ENCODE data around the gene CEND1. TPM values are rescaled to one million over a fixed set of nuclear protein-coding genes. Genes with fewer than 3 reads are reported as not detected.

Gene CEND1
- total and polyA plus RNA-seq, 2 of the 13 experiments (the other 11 are each of a cell fraction or from before 2014, with no cell fraction given) = not detected

DNA sequence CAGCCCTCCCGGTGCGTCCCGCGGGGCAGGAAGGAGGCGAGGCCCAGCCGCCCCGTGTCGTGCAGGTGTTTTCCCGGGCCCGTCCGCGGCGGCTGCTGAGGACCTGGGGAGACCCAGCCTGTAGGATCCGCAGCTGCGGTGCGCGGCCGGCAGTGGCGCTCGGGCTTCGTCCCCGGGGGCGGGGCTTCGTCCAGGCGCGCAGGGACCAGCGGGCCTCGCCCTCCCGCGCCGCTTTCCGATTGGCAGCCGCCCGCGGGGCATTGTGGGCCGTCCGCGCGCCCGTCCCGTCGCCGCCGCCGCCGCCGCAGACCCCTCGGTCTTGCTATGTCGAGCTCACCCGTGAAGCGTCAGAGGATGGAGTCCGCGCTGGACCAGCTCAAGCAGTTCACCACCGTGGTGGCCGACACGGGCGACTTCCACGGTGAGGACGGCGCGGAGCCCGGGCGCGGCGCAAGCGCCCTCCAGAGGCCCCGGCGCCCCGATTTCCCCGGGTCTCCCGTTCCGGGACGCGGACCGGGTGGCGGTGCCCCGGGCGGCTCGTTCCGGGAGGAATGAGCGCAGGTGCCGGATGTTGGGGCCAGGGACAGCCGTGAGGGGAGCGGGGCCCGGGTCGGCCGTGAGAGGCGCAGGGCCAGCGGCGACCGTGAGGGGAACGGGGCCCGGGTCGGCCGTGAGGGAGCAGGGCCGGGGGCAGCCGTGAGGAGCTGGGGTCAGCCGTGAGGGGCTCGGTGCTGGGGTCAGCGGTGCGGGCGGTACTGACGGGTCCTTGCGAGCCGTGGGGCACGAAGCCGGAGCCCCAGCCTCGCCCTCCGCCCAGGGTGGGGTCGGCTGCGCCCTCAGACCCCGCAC lies 42.5 kb downstream of the CEND1 start, which contains the start of gene TALDO1 (continued):
- TF ChIP-seq SP5 (CRISPR knock-in tag; IDR thresholded peaks at IDR 0.05; ENCODE audit: borderline replicate concordance, low read depth) (no peak), HCFC1 (IDR thresholded peaks at IDR 0.05; ENCODE audit: low read depth, low read length) (no peak), RBM22 (optimal IDR thresholded peaks at IDR 0.05; ENCODE audit: low read length) (no peak), GABPB1 (CRISPR knock-in tag; IDR thresholded peaks at IDR 0.05) (peak; percentile 63), SAFB2 (CRISPR knock-in tag; IDR thresholded peaks at IDR 0.05; ENCODE audit: borderline replicate concordance, low read depth) (peak; percentile 51; the same call in 1 of the 2 replicates), IRF1 (CRISPR knock-in tag; IDR thresholded peaks at IDR 0.05; ENCODE audit: low read depth) (no peak), ZNF382 (CRISPR knock-in tag; IDR thresholded peaks at IDR 0.05; ENCODE audit: borderline replicate concordance) (no peak), KDM5A (IDR thresholded peaks at IDR 0.05; ENCODE audit: borderline replicate concordance, low read length) (peak; percentile 56), ZNF737 (CRISPR knock-in tag; IDR thresholded peaks at IDR 0.05; ENCODE audit: borderline replicate concordance) (no peak), PHF21A (CRISPR knock-in tag; IDR thresholded peaks at IDR 0.05) (peak; percentile 66), ZNF768 (CRISPR knock-in tag; IDR thresholded peaks at IDR 0.05) (0 out of 2 replicates have a peak, but pooled peaks have one; percentile 13), HOXA5 (CRISPR knock-in tag; IDR thresholded peaks at IDR 0.05) (no peak), FOSL2 (CRISPR knock-in tag; IDR thresholded peaks at IDR 0.05) (peak; percentile 5; the same call in 1 of the 2 replicates), JUN (CRISPR knock-in tag; IDR thresholded peaks at IDR 0.05) (no peak), ZFP1 (CRISPR knock-in tag; IDR thresholded peaks at IDR 0.05) (no peak), MTF1 (CRISPR knock-in tag; IDR thresholded peaks at IDR 0.05) (no peak)
- TF ChIP-seq, protein P1, sequence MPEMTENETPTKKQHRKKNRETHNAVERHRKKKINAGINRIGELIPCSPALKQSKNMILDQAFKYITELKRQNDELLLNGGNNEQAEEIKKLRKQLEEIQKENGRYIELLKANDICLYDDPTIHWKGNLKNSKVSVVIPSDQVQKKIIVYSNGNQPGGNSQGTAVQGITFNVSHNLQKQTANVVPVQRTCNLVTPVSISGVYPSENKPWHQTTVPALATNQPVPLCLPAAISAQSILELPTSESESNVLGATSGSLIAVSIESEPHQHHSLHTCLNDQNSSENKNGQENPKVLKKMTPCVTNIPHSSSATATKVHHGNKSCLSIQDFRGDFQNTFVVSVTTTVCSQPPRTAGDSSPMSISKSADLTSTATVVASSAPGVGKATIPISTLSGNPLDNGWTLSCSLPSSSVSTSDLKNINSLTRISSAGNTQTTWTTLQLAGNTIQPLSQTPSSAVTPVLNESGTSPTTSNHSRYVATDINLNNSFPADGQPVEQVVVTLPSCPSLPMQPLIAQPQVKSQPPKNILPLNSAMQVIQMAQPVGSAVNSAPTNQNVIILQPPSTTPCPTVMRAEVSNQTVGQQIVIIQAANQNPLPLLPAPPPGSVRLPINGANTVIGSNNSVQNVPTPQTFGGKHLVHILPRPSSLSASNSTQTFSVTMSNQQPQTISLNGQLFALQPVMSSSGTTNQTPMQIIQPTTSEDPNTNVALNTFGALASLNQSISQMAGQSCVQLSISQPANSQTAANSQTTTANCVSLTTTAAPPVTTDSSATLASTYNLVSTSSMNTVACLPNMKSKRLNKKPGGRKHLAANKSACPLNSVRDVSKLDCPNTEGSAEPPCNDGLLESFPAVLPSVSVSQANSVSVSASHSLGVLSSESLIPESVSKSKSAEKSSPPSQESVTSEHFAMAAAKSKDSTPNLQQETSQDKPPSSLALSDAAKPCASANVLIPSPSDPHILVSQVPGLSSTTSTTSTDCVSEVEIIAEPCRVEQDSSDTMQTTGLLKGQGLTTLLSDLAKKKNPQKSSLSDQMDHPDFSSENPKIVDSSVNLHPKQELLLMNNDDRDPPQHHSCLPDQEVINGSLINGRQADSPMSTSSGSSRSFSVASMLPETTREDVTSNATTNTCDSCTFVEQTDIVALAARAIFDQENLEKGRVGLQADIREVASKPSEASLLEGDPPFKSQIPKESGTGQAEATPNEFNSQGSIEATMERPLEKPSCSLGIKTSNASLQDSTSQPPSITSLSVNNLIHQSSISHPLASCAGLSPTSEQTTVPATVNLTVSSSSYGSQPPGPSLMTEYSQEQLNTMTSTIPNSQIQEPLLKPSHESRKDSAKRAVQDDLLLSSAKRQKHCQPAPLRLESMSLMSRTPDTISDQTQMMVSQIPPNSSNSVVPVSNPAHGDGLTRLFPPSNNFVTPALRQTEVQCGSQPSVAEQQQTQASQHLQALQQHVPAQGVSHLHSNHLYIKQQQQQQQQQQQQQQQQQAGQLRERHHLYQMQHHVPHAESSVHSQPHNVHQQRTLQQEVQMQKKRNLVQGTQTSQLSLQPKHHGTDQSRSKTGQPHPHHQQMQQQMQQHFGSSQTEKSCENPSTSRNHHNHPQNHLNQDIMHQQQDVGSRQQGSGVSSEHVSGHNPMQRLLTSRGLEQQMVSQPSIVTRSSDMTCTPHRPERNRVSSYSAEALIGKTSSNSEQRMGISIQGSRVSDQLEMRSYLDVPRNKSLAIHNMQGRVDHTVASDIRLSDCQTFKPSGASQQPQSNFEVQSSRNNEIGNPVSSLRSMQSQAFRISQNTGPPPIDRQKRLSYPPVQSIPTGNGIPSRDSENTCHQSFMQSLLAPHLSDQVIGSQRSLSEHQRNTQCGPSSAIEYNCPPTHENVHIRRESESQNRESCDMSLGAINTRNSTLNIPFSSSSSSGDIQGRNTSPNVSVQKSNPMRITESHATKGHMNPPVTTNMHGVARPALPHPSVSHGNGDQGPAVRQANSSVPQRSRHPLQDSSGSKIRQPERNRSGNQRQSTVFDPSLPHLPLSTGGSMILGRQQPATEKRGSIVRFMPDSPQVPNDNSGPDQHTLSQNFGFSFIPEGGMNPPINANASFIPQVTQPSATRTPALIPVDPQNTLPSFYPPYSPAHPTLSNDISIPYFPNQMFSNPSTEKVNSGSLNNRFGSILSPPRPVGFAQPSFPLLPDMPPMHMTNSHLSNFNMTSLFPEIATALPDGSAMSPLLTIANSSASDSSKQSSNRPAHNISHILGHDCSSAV (CRISPR knock-in tag; IDR thresholded peaks at IDR 0.05; ENCODE audit: borderline replicate concordance) = no peak
- TF ChIP-seq, protein P2, sequence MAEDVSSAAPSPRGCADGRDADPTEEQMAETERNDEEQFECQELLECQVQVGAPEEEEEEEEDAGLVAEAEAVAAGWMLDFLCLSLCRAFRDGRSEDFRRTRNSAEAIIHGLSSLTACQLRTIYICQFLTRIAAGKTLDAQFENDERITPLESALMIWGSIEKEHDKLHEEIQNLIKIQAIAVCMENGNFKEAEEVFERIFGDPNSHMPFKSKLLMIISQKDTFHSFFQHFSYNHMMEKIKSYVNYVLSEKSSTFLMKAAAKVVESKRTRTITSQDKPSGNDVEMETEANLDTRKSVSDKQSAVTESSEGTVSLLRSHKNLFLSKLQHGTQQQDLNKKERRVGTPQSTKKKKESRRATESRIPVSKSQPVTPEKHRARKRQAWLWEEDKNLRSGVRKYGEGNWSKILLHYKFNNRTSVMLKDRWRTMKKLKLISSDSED (CRISPR knock-in tag; IDR thresholded peaks at IDR 0.05) = no peak

Measured in HepG2 (cell line).